Loucy (cell line): ENCODE data around the gene PCDHGA7.
"Not testable (repeated sequence)": the region's sequence is repeated elsewhere in the genome, so short reads cannot be mapped to it uniquely, and the experiment has no call there.

Source experiments
- H2AFZ ChIP-seq: fragments of 200-600 bp; sonication (generic); 2 replicates; pipeline ENCODE4 v1.6.0; 2016; ENCODE audit warnings: antibody characterized with exemption, mild to moderate bottlenecking, low read length, moderate library complexity
- H3F3A ChIP-seq: fragments of 200-600 bp; 2 replicates; pipeline ENCODE4 v1.6.0; 2016; ENCODE audit warnings: antibody characterized with exemption, low read depth, mild to moderate bottlenecking
- H3K27me3 ChIP-seq: fragments of 200-600 bp; sonication (generic); 2 replicates; pipeline ENCODE4 v1.6.1; 2014; ENCODE audit warnings: low read length, mild to moderate bottlenecking; ENCODE audit not compliant: insufficient read depth, poor library complexity, severe bottlenecking
- H3K36me3 ChIP-seq: fragments of 200-600 bp; sonication (generic); 2 replicates; pipeline ENCODE4 v1.6.1; 2016; ENCODE audit warnings: low read length; ENCODE audit not compliant: insufficient read depth
- H3K4me1 ChIP-seq: fragments of 200-600 bp; sonication (generic); 2 replicates; pipeline ENCODE4 v1.5.1; 2014; ENCODE audit warnings: low read length, mild to moderate bottlenecking; ENCODE audit not compliant: insufficient read depth, poor library complexity, severe bottlenecking
- H3K4me2 ChIP-seq: fragments of 200-600 bp; sonication (generic); 2 replicates; pipeline ENCODE4 v1.6.0; 2014; ENCODE audit warnings: antibody characterized with exemption, low read length, low read depth, mild to moderate bottlenecking; ENCODE audit not compliant: poor library complexity, severe bottlenecking
- H3K4me3 ChIP-seq: fragments of 200-600 bp; sonication (generic); 2 replicates; pipeline ENCODE4 v1.5.1; 2014; ENCODE audit warnings: low read length, mild to moderate bottlenecking, mixed read lengths; ENCODE audit not compliant: poor library complexity, severe bottlenecking
- H3K79me2 ChIP-seq: fragments of 200-600 bp; sonication (generic); 2 replicates; pipeline ENCODE4 v1.6.1; 2014; ENCODE audit warnings: low read length; ENCODE audit not compliant: insufficient read depth
- H3K9ac ChIP-seq: fragments of 200-600 bp; sonication (generic); 2 replicates; pipeline ENCODE4 v1.6.0; 2014; ENCODE audit warnings: mild to moderate bottlenecking, low read depth, low read length, moderate library complexity; ENCODE audit not compliant: poor library complexity, severe bottlenecking
- H3K9me2 ChIP-seq: fragments of 200-600 bp; sonication (generic); replicated peaks from 2 replicates; pipeline ENCODE4 v1.6.1; 2016; ENCODE audit warnings: low read depth, low read length, mixed read lengths
- H3K9me3 ChIP-seq: fragments of 200-600 bp; sonication (generic); 2 replicates; pipeline ENCODE4 v1.6.1; 2014; ENCODE audit warnings: mild to moderate bottlenecking, antibody characterized with exemption, low read length, low read depth; ENCODE audit not compliant: insufficient read depth
- H4K20me1 ChIP-seq: fragments of 200-600 bp; sonication (generic); 2 replicates; pipeline ENCODE4 v1.6.0; 2014; ENCODE audit warnings: antibody characterized with exemption, low read length, mild to moderate bottlenecking; ENCODE audit not compliant: insufficient read depth, poor library complexity, severe bottlenecking
- EZH2phosphoT487 ChIP-seq: fragments of 200-600 bp; IDR thresholded peaks from 2 replicates; pipeline ENCODE4 v1.6.1; 2018; ENCODE audit warnings: antibody characterized with exemption, mild to moderate bottlenecking, moderate library complexity, borderline replicate concordance
- TF ChIP-seq, protein P1 (sequence below): fragments of 200-600 bp; sonication (generic); conservative IDR thresholded peaks from 2 replicates; pipeline ENCODE4 v1.5.1; 2014; ENCODE audit warnings: mild to moderate bottlenecking, antibody characterized with exemption, low read length

Gene PCDHGA7

DNA sequence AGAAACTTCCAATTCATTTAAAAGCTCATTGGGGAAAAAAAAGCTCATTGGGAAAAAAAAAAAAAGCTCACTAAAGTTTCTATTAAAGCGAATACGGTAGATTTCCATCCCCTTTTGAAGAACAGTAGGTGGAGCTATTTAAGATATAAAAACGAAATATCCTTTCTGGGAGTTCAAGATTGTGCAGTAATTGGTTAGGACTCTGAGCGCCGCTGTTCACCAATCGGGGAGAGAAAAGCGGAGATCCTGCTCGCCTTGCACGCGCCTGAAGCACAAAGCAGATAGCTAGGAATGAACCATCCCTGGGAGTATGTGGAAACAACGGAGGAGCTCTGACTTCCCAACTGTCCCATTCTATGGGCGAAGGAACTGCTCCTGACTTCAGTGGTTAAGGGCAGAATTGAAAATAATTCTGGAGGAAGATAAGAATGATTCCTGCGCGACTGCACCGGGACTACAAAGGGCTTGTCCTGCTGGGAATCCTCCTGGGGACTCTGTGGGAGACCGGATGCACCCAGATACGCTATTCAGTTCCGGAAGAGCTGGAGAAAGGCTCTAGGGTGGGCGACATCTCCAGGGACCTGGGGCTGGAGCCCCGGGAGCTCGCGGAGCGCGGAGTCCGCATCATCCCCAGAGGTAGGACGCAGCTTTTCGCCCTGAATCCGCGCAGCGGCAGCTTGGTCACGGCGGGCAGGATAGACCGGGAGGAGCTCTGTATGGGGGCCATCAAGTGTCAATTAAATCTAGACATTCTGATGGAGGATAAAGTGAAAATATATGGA is 48.0 kb downstream of the PCDHGA7 start, which contains the start of gene PCDHGA12:
Gene PCDHGA12, plus strand, starts transcription at position 176 of the 782 bp plus-strand sequence. Its CDS starts 253 bp downstream, at position 429.
- Histone ChIP-seq H2AFZ (no peak within 1 kb of the TSS), H3K27me3 (no peaks in the 10 kb centered on the region), H3K4me2 (no peak within 1 kb of the TSS), H3K4me3 (no peak within 1 kb of the TSS), H3K9me2 (no peaks in the 10 kb centered on the region), H3F3A (no peaks in the 10 kb centered on the region), H3K9me3 (no peaks in the 10 kb centered on the region), H3K9ac (no peak within 1 kb of the TSS), H4K20me1 (no peaks in the 10 kb centered on the region), H3K36me3 (no peaks in the 10 kb centered on the region), H3K79me2 (no peaks in the 10 kb centered on the region), H3K4me1 (no peaks in the 10 kb centered on the region)
- TF ChIP-seq, protein P1, sequence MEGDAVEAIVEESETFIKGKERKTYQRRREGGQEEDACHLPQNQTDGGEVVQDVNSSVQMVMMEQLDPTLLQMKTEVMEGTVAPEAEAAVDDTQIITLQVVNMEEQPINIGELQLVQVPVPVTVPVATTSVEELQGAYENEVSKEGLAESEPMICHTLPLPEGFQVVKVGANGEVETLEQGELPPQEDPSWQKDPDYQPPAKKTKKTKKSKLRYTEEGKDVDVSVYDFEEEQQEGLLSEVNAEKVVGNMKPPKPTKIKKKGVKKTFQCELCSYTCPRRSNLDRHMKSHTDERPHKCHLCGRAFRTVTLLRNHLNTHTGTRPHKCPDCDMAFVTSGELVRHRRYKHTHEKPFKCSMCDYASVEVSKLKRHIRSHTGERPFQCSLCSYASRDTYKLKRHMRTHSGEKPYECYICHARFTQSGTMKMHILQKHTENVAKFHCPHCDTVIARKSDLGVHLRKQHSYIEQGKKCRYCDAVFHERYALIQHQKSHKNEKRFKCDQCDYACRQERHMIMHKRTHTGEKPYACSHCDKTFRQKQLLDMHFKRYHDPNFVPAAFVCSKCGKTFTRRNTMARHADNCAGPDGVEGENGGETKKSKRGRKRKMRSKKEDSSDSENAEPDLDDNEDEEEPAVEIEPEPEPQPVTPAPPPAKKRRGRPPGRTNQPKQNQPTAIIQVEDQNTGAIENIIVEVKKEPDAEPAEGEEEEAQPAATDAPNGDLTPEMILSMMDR, result no peak; the same call in 1 of the 2 replicates
- no peak for TF ChIP-seq EZH2phosphoT487

DNA sequence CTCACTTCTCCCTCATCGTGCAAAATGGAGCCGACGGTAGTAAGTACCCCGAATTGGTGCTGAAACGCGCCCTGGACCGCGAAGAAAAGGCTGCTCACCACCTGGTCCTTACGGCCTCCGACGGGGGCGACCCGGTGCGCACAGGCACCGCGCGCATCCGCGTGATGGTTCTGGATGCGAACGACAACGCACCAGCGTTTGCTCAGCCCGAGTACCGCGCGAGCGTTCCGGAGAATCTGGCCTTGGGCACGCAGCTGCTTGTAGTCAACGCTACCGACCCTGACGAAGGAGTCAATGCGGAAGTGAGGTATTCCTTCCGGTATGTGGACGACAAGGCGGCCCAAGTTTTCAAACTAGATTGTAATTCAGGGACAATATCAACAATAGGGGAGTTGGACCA is 48.7 kb downstream of the PCDHGA7 start:
- no peaks in the 10 kb centered on the region for H3K9me2 ChIP-seq
- H3K79me2 ChIP-seq, result no peaks in the 10 kb centered on the region
- no peak overlapping the region for H3K9ac ChIP-seq
- no peak overlapping the region for H3K4me2 ChIP-seq
- no peaks in the 10 kb centered on the region for H3K4me1 ChIP-seq
- no peak overlapping the region for H3K4me3 ChIP-seq
- no peaks in the 10 kb centered on the region for H4K20me1 ChIP-seq
- H3F3A ChIP-seq, result no peaks in the 10 kb centered on the region
- H3K9me3 ChIP-seq, result no peaks in the 10 kb centered on the region
- H2AFZ ChIP-seq, result no peak overlapping the region
- H3K27me3 ChIP-seq, result no peaks in the 10 kb centered on the region
- TF ChIP-seq EZH2phosphoT487, result no peak
- TF ChIP-seq, protein P1, result no peak
- no peaks in the 10 kb centered on the region for H3K36me3 ChIP-seq

- H3K27me3 ChIP-seq, H3K9me2 ChIP-seq, H3F3A ChIP-seq, H3K9me3 ChIP-seq, H3K4me3 ChIP-seq, H2AFZ ChIP-seq, H3K4me2 ChIP-seq, H3K9ac ChIP-seq, H3K36me3 ChIP-seq, H4K20me1 ChIP-seq, H3K79me2 ChIP-seq, H3K4me1 ChIP-seq: not testable (repeated sequence)
Measured at GRCh38 chr5:141432308-141432707, 49.8 kb downstream of the PCDHGA7 start.

GRCh38 chr5:141432726-141433125 is 50.2 kb downstream of the PCDHGA7 start:
- H3K4me1 ChIP-seq, H4K20me1 ChIP-seq, H3K9ac ChIP-seq, H3K36me3 ChIP-seq, H2AFZ ChIP-seq, H3K27me3 ChIP-seq, H3K9me3 ChIP-seq, H3K4me3 ChIP-seq, H3K9me2 ChIP-seq, H3K79me2 ChIP-seq, H3K4me2 ChIP-seq, H3F3A ChIP-seq: not testable (repeated sequence)
